Measurements from ENCODE around the gene ITGB1BP1.

The ITGB1BP1 gene

DNA sequence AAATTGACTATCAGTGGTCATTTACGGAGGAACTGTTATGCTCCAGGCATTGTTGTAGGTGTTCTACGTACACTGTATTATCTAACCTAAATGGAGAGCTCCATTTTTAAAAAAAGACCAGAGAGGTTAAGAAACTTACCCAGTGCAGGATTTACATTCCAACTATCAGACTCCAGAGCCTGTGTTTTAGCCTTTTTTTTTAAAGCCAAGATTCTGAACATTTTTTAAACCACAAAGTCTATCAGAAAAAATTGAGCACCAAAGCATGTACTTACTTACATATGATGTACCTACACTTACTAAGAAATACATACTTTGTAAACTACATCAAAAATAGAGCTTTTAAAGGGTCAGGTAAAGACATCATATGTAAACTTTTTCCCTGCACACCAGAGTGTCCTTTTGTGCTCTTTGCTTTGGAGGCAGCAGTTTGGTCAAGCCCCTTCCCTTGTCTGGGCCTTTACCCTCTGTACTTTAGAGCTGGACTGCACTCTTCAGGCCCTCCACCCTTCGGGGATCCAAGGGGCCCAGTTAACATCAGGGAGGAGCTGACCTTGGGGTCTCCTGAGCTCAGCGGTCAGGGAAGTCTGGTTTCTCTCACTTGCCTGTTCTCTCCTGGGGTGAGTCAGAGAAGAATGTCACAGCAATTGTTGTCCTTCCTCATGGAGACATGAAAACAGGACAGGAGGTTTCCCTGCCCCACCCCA is 58.4 kb downstream of the ITGB1BP1 start:
- FAIRE-seq (no peak), DNase-seq (ENCODE audit: insufficient read length, low spot score) (no peak)
- TF ChIP-seq, protein P1, sequence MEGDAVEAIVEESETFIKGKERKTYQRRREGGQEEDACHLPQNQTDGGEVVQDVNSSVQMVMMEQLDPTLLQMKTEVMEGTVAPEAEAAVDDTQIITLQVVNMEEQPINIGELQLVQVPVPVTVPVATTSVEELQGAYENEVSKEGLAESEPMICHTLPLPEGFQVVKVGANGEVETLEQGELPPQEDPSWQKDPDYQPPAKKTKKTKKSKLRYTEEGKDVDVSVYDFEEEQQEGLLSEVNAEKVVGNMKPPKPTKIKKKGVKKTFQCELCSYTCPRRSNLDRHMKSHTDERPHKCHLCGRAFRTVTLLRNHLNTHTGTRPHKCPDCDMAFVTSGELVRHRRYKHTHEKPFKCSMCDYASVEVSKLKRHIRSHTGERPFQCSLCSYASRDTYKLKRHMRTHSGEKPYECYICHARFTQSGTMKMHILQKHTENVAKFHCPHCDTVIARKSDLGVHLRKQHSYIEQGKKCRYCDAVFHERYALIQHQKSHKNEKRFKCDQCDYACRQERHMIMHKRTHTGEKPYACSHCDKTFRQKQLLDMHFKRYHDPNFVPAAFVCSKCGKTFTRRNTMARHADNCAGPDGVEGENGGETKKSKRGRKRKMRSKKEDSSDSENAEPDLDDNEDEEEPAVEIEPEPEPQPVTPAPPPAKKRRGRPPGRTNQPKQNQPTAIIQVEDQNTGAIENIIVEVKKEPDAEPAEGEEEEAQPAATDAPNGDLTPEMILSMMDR (IDR thresholded peaks at IDR 0.05; ENCODE audit: insufficient read depth, missing control alignments), result no peak

GRCh38 chr2:9364373-9364772 is 59.0 kb downstream of the ITGB1BP1 start:
- DNase-seq (ENCODE audit: insufficient read length, low spot score) (no peak), FAIRE-seq (no peak)
- TF ChIP-seq, protein P1 (IDR thresholded peaks at IDR 0.05; ENCODE audit: insufficient read depth, missing control alignments), result no peak

DNA sequence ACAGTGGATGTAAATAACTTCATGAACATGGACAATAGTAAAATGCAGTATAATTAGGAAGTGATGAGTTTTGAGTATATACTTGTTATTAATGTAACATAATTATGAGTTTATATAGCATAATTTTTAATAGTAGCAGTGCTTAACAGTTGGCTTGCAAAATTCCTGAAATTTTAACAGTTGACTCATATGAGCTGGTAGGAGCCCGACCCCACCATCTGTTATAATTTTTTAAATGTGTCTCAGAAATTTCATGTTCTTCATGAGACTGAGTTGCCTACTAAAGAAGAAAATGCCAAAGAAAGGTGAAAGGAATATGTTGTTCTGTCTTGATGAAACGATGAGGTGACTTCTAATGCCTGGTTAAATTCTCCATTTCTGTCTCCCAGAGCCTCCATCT is 62.6 kb downstream of the ITGB1BP1 start:
- FAIRE-seq (no peak), DNase-seq (ENCODE audit: insufficient read length, low spot score) (no peak)
- TF ChIP-seq, protein P1 (IDR thresholded peaks at IDR 0.05; ENCODE audit: insufficient read depth, missing control alignments), result no peak

- DNase-seq (ENCODE audit: insufficient read length, low spot score), result no peak
- no peak for FAIRE-seq
- TF ChIP-seq, protein P1 (IDR thresholded peaks at IDR 0.05; ENCODE audit: insufficient read depth, missing control alignments), result no peak
Observed at GRCh38 chr2:9360110-9360509, 63.2 kb downstream of the ITGB1BP1 start.

- DNase-seq (ENCODE audit: insufficient read length, low spot score) (no peak), FAIRE-seq (no peak)
- TF ChIP-seq, protein P1 (IDR thresholded peaks at IDR 0.05; ENCODE audit: insufficient read depth, missing control alignments), result no peak
Observed at GRCh38 chr2:9359463-9359862, 63.9 kb downstream of the ITGB1BP1 start.

DNA sequence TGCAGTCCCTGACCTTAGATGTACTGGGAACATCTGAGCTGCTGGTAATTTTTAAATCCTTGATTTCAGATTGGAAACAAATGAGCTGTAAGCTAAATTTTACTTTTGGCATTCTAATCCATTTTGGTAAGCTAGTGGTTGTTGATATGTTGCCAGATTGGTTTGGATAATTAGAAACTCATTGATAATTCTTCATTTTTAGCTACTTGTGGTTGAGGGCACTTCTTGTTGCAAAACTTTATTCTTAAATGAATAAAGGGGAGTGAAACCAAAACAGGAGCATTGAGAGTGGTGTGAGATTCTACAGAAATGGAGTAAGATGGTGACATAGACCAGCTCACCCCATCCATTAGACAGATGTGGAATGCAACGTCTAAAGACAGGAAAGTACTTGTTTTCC is 64.5 kb downstream of the ITGB1BP1 start:
- TF ChIP-seq, protein P1 (IDR thresholded peaks at IDR 0.05; ENCODE audit: insufficient read depth, missing control alignments), result no peak
- DNase-seq (ENCODE audit: insufficient read length, low spot score) (no peak), FAIRE-seq (no peak)

- no peak for FAIRE-seq
- DNase-seq (ENCODE audit: insufficient read length, low spot score), result no peak
- TF ChIP-seq, protein P1 (IDR thresholded peaks at IDR 0.05; ENCODE audit: insufficient read depth, missing control alignments), result no peak
Observed at GRCh38 chr2:9356261-9356660, 67.1 kb downstream of the ITGB1BP1 start.

All from D721Med (cell line).